ENCODE results near the gene FRMD1.

- TF ChIP-seq POLR2A (IDR thresholded peaks at IDR 0.05; ENCODE audit: low read depth, low read length) (no peak), EZH2 (IDR thresholded peaks at IDR 0.05; ENCODE audit: borderline replicate concordance, low read depth, low read length, severe bottlenecking) (no peak)
- TF ChIP-seq, protein P1, sequence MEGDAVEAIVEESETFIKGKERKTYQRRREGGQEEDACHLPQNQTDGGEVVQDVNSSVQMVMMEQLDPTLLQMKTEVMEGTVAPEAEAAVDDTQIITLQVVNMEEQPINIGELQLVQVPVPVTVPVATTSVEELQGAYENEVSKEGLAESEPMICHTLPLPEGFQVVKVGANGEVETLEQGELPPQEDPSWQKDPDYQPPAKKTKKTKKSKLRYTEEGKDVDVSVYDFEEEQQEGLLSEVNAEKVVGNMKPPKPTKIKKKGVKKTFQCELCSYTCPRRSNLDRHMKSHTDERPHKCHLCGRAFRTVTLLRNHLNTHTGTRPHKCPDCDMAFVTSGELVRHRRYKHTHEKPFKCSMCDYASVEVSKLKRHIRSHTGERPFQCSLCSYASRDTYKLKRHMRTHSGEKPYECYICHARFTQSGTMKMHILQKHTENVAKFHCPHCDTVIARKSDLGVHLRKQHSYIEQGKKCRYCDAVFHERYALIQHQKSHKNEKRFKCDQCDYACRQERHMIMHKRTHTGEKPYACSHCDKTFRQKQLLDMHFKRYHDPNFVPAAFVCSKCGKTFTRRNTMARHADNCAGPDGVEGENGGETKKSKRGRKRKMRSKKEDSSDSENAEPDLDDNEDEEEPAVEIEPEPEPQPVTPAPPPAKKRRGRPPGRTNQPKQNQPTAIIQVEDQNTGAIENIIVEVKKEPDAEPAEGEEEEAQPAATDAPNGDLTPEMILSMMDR (IDR thresholded peaks at IDR 0.05; ENCODE audit: extremely low read depth in 1 of 2, insufficient read depth in 1 of 2, low read depth in 1 of 2, low read length in 2 of 2) = no peak
- TF ChIP-seq, protein P2, sequence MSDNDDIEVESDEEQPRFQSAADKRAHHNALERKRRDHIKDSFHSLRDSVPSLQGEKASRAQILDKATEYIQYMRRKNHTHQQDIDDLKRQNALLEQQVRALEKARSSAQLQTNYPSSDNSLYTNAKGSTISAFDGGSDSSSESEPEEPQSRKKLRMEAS (IDR thresholded peaks at IDR 0.05; ENCODE audit: insufficient read depth, insufficient read length) = no peak
Measured at GRCh38 chr6:168041928-168042327, 37.1 kb downstream of the FRMD1 start.
